Esophagus squamous epithelium (tissue), 5 donors: ENCODE data around the gene ZNF469. TPM values are rescaled to one million over a fixed set of nuclear protein-coding genes. Genes with fewer than 3 reads are reported as not detected.

Source experiments
- DNase-seq: peaks from one replicate; lab custom pipeline; 2025; lab: John Stamatoyannopoulos, UW
- H3K27ac ChIP-seq, 4 donors: fragments of 200-600 bp; sonication (generic); one replicate each; pipeline ENCODE4 v1.5.1; 2016 to 2019; ENCODE audit warnings: mild to moderate bottlenecking in 1 of 4
- H3K27me3 ChIP-seq, 4 donors: fragments of 200-600 bp; sonication (generic); 1 replicate in 3 of 4; 2 replicates in 1 of 4; pipeline versions ENCODE4 v1.5.1 to v1.6.0; 2017 to 2021; ENCODE audit warnings: antibody characterized with exemption in 1 of 4
- H3K36me3 ChIP-seq, 3 donors: fragments of 200-600 bp; sonication (generic); one replicate each; pipeline ENCODE4 v1.5.1; 2016 to 2019
- H3K4me1 ChIP-seq, 3 donors: fragments of 200-600 bp; sonication (generic); one replicate each; pipeline ENCODE4 v1.5.1; 2017 to 2019
- H3K4me3 ChIP-seq, 4 donors: fragments of 200-600 bp; sonication (generic); 1 replicate in 3 of 4; 2 replicates in 1 of 4; pipeline ENCODE4 v1.5.1; 2016 to 2019; ENCODE audit warnings: mild to moderate bottlenecking in 2 of 4, moderate library complexity in 1 of 4
- H3K9me3 ChIP-seq, 3 donors: fragments of 200-600 bp; sonication (generic); one replicate each; pipeline ENCODE4 v1.5.1; 2016 to 2019
- POLR2A ChIP-seq, 4 donors: fragments of 450-650 bp; IDR thresholded peaks; one replicate each; pipeline ENCODE4 v1.6.1; 2017; ENCODE audit warnings: antibody characterized with exemption in 4 of 4, mild to moderate bottlenecking in 4 of 4, moderate library complexity in 3 of 4
- WGBS, 2 donors: methylation state at CpG; one replicate each; pipeline ENCODE4 v1.1.5; 2018; 5-methylcytosine and 5-hydroxymethylcytosine counted together
- intact Hi-C: fragments of 100-400 bp; cut with DNase I; formaldehyde crosslinking; loops from one replicate; pipeline ENCODE4 v1.15.0; 2022
- total RNA-seq, 4 donors: library from RNA; depleted of rRNA; stranded (reverse); fragments of >200 nt; gene quantifications; one replicate each; pipeline ENCODE4 v1.1.0, GENCODE V29; 2016
- TF ChIP-seq, protein P1 (sequence below), 6 experiments: fragments of 450-650 bp in 4 of 6; fragments of 200-600 bp in 2 of 6; sonication (generic) in 2 of 6; IDR thresholded peaks; one replicate each; pipeline ENCODE4 v1.5.1; 2016 to 2019; ENCODE audit warnings: antibody characterized with exemption in 6 of 6, mild to moderate bottlenecking in 4 of 6, moderate library complexity in 4 of 6
- donor health status: DM: yes; HTN: yes; CAD: no.

ZNF469 gene
- total RNA-seq, 4 donors from 2014 or later, result 0.26 to 0.57 (median 0.35) TPM

DNA sequence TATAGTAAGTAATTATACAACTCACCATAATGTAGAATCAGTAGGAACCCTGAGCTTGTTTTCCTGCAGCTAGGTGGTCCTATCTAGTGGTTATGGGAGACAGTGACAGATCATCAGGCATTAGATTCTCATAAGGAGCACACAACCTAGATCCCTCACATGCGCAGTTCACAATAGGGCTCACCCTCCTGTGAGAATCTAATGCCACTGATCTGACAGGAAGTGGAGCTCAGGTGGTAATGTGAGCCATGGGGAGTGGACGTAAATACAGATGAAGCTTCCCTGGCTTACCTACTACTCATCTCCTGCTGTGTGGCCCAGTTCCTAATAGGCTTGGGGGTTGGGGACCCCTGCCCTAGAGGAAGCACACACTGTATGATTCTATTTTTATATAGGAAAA is 21.8 kb upstream of the ZNF469 start:
- DNase-seq, result no peak
- Histone ChIP-seq H3K4me1 (no peaks in the 10 kb centered on the region), H3K27ac (no peak overlapping the region), H3K27me3 (peaks cover 0 to 23% (median 0%) of the 10 kb centered on the region in 4 donors), H3K4me3 (no peak overlapping the region), H3K36me3 (no peaks in the 10 kb centered on the region), H3K9me3 (no peaks in the 10 kb centered on the region)
- WGBS, 2 donors, result 59 to 80% methylated on average over 2 of the region's 2 CpGs
- intact Hi-C loops, result no loop called here
- TF ChIP-seq POLR2A (IDR thresholded peaks at IDR 0.05), result no peak
- TF ChIP-seq, protein P1, sequence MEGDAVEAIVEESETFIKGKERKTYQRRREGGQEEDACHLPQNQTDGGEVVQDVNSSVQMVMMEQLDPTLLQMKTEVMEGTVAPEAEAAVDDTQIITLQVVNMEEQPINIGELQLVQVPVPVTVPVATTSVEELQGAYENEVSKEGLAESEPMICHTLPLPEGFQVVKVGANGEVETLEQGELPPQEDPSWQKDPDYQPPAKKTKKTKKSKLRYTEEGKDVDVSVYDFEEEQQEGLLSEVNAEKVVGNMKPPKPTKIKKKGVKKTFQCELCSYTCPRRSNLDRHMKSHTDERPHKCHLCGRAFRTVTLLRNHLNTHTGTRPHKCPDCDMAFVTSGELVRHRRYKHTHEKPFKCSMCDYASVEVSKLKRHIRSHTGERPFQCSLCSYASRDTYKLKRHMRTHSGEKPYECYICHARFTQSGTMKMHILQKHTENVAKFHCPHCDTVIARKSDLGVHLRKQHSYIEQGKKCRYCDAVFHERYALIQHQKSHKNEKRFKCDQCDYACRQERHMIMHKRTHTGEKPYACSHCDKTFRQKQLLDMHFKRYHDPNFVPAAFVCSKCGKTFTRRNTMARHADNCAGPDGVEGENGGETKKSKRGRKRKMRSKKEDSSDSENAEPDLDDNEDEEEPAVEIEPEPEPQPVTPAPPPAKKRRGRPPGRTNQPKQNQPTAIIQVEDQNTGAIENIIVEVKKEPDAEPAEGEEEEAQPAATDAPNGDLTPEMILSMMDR (IDR thresholded peaks at IDR 0.05), result no peak

DNA sequence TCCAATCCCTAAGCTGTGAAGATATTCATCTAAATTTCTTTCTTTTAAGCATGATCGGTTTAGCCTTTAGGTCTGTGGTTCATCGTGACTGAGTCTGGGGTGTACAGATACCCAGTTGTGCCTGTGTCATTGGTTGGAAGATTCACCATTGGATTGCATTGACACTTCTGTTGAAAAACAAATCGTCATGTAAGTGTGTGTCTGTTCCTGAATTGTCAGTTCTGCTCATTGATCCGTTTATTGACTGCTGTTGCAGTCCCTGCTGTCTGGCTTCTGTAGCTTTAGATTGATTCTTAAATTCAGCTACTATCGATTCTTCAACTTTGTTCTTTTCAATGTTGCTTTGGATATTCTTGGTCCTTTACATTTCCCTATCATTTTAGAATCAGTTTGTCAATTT is 21.0 kb upstream of the ZNF469 start:
- H3K9me3 ChIP-seq, result no peaks in the 10 kb centered on the region
- H3K4me1 ChIP-seq, result no peaks in the 10 kb centered on the region
- WGBS, 2 donors, result 78 to 84% methylated on average over 5 of the region's 5 CpGs
- peaks cover 0 to 23% (median 0%) of the 10 kb centered on the region in 4 donors for H3K27me3 ChIP-seq
- H3K4me3 ChIP-seq, result no peak overlapping the region
- TF ChIP-seq POLR2A (IDR thresholded peaks at IDR 0.05), result no peak
- TF ChIP-seq, protein P1 (IDR thresholded peaks at IDR 0.05), result no peak
- no peak overlapping the region for H3K27ac ChIP-seq
- no peaks in the 10 kb centered on the region for H3K36me3 ChIP-seq
- intact Hi-C loops, result no loop called here
- DNase-seq, result no peak

DNA sequence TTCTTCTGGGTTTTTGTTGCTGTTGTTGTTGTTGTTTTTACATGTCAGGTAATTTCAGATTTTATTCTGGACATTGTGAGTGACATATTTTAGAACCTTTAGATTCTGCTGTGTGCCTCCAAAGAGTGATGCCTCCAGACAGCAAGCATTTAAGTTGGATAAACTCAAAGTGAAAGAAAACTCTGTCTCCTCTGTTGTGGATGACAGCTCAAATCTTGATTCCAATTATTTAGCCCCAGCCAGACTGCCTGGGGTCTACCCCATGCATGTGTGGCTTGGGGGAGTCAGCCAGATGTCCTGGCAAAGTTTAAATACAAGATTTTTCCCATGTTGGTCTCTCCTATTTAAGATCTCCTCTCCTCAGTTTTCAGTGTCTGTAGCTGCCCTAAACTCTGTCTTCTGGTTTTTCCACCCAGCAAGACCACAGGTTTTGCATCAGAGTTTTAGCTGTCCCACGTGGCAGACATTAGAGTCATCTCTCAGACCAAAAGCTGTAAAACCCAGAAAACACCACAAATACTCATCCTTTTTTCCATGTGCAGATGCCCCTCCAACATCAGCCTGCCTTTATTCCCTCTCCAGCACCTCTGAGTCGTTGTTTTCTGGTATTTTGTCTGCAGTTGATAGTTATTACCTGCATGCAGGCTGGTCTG is 19.4 kb upstream of the ZNF469 start:
- WGBS, 2 donors, result 33 to 48% methylated on average over 2 of the region's 2 CpGs
- no peak for DNase-seq
- H3K27me3 ChIP-seq, result peaks cover 0 to 30% (median 0%) of the 10 kb centered on the region in 4 donors

DNA sequence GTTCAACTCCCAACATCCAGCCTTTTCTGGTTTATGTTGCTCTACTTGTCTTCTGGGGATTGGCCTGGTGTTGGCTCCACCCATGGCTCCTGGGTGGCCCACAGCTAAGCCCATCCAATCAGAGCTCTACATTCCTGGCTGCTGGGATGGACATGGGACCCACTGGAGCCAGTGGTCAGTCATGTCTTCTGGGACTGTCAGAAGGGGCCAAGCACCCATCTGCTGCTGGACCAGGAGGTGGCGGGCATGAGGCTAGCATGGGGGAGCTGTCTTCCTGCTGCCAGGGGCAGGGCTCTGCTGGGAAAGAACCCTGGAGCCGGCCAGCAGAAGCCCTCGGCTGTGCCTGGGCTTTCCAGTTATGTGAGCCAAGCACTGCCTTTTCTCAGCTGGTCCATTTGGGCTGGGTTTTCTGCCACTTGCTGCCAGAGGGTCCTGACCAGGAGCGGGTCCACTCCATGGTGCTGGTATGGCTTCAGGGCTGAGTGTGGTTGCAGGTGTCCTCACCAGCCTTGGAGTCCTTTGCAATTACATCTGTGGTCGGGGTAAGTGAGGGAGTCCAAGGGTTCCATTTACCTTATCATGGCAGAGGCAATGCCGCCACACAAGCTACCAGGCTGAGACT is 17.4 kb upstream of the ZNF469 start:
- Histone ChIP-seq H3K4me1 (no peaks in the 10 kb centered on the region), H3K4me3 (no peak overlapping the region), H3K27ac (no peak overlapping the region), H3K9me3 (no peaks in the 10 kb centered on the region), H3K27me3 (peaks cover 0 to 31% (median 0%) of the 10 kb centered on the region in 4 donors), H3K36me3 (no peaks in the 10 kb centered on the region)
- intact Hi-C loops, result no loop called here
- TF ChIP-seq, protein P1 (IDR thresholded peaks at IDR 0.05), result no peak
- no peak for TF ChIP-seq POLR2A (IDR thresholded peaks at IDR 0.05)
- DNase-seq, result no peak
- 92 to 100% methylated on average over 1 to 2 of the region's 6 CpGs for WGBS, 2 donors

More for the DNA sequence above, 19.4 kb upstream of the ZNF469 start:
- intact Hi-C loops, result no loop called here
- Histone ChIP-seq H3K36me3 (no peaks in the 10 kb centered on the region), H3K27ac (no peak overlapping the region), H3K4me3 (no peak overlapping the region), H3K9me3 (no peaks in the 10 kb centered on the region), H3K4me1 (no peaks in the 10 kb centered on the region)
- TF ChIP-seq, protein P1 (IDR thresholded peaks at IDR 0.05), result no peak
- no peak for TF ChIP-seq POLR2A (IDR thresholded peaks at IDR 0.05)

DNA sequence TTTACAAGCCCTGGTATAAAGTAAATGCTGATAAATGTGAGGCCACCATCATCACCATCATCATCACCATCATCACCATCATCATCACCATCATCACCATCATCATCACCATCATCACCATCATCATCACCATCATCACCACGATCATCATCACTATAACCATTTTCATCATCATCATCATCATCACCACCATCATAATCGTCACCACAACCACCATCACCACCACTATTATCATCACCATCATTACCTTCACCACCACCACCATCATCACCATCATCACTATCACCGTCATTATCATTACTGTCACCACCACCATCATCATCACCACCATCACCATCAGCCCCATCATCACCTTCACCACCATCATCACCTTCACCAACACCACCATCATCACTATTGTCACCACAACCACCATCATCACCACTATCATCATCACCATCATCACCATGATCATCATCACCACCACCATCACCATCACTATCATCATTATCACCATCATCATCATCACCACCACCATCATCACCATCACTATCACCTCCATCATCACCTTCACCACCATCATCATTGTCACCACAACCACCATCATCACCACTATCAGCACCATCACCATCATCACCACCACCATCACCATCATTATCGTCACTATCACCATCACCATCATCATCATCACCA is 16.6 kb upstream of the ZNF469 start:
- Histone ChIP-seq H3K36me3 (no peaks in the 10 kb centered on the region), H3K27me3 (peaks cover 0 to 31% (median 0%) of the 10 kb centered on the region in 4 donors), H3K27ac (no peak overlapping the region), H3K9me3 (no peaks in the 10 kb centered on the region), H3K4me1 (no peaks in the 10 kb centered on the region), H3K4me3 (no peak overlapping the region)
- TF ChIP-seq, protein P1 (IDR thresholded peaks at IDR 0.05), result no peak
- intact Hi-C loops, result no loop called here
- DNase-seq, result no peak
- WGBS, 2 donors, result 65 to 76% methylated on average over 4 of the region's 4 CpGs
